HUES6 (cell line): Measurements from ENCODE around the gene RCOR2.

ENCODE experiments used
- H3K27ac ChIP-seq: 2 replicates; pipeline ENCODE4 v1.7.0; 2013; ENCODE audit warnings: low read depth, mild to moderate bottlenecking, low read length, inconsistent platforms
- H3K27me3 ChIP-seq: 2 replicates; pipeline ENCODE4 v1.6.1; 2013; ENCODE audit warnings: low read length; ENCODE audit not compliant: control insufficient read depth, insufficient read depth
- H3K36me3 ChIP-seq: 2 replicates; pipeline ENCODE4 v1.6.1; 2013; ENCODE audit warnings: low read length; ENCODE audit not compliant: control insufficient read depth, insufficient read depth
- H3K4me1 ChIP-seq: 2 replicates; pipeline ENCODE4 v1.6.1; 2013; ENCODE audit warnings: low read length; ENCODE audit not compliant: control insufficient read depth, insufficient read depth
- H3K4me3 ChIP-seq: 2 replicates; pipeline ENCODE4 v1.5.1; 2013; ENCODE audit warnings: low read depth, low read length
- H3K9ac ChIP-seq: one replicate; pipeline ENCODE4 v1.6.1; 2013; ENCODE audit warnings: mild to moderate bottlenecking, low read length
- H3K9me3 ChIP-seq: 2 replicates; pipeline ENCODE4 v1.6.1; 2013; ENCODE audit warnings: low read depth, low read length; ENCODE audit not compliant: control insufficient read depth, insufficient read depth

RCOR2 gene

GRCh38 chr11:63875506-63876065 lies 41.4 kb downstream of the RCOR2 start:
- Histone ChIP-seq H3K4me1 (peaks cover 33% of the 10 kb centered on the region), H3K9me3 (no peaks in the 10 kb centered on the region), H3K9ac (no peak overlapping the region), H3K4me3 (no peak overlapping the region), H3K27ac (no peak overlapping the region), H3K36me3 (peaks cover 4% of the 10 kb centered on the region), H3K27me3 (no peaks in the 10 kb centered on the region)

DNA sequence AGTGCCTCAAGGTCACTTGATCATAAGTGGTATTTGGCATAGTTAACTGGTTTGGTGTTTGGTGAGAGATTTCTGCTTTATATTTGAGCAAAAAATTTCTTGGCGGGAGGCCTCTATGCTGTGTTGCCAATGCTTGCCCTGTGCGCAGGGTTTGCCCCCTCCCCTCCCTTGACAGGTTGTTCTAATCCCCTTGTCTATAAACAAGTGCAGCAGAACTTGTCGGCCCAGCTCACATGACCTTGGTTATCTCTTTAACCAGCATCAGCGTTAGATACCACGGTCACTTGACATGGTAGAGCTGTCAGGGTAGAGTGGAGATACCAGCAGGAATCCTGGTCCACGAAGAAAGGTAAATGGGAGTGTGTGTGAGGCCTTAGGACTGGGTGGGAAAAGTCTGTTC lies 42.5 kb downstream of the RCOR2 start:
- Histone ChIP-seq H3K27ac (no peak overlapping the region), H3K4me3 (no peak overlapping the region), H3K36me3 (peaks cover 4% of the 10 kb centered on the region), H3K4me1 (peaks cover 28% of the 10 kb centered on the region), H3K9me3 (no peaks in the 10 kb centered on the region), H3K27me3 (no peaks in the 10 kb centered on the region), H3K9ac (no peak overlapping the region)

- H3K27ac ChIP-seq, result no peak overlapping the region
- H3K27me3 ChIP-seq, result no peaks in the 10 kb centered on the region
- H3K9me3 ChIP-seq, result no peaks in the 10 kb centered on the region
- H3K4me3 ChIP-seq, result no peak overlapping the region
- no peak overlapping the region for H3K9ac ChIP-seq
- H3K36me3 ChIP-seq, result peaks cover 4% of the 10 kb centered on the region
- H3K4me1 ChIP-seq, result peaks cover 34% of the 10 kb centered on the region
Measured at GRCh38 chr11:63873311-63873710, 43.7 kb downstream of the RCOR2 start.

DNA sequence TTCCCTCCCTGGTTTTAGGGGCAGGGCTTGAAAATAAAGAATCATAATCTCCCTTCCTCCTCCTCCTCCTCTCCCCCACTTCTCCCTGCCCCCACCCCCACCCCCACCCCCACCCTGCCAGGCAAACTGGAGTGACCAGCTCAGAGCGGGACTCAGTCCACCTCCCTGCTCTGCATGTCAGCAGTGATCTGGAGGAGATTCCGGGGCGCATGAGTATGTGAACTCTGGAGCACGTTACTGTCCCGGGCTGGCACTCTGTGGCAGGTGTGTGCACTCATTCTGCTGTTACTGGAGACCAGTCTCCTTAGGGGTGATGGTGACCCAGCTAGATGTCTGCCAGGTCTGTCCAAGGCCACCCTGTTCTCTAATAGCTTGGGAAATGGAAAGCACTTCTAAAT lies 44.2 kb downstream of the RCOR2 start:
- Histone ChIP-seq H3K27ac (no peak overlapping the region), H3K4me3 (no peak overlapping the region), H3K36me3 (peaks cover 4% of the 10 kb centered on the region), H3K4me1 (peaks cover 33% of the 10 kb centered on the region), H3K9ac (no peak overlapping the region), H3K27me3 (no peaks in the 10 kb centered on the region), H3K9me3 (no peaks in the 10 kb centered on the region)

DNA sequence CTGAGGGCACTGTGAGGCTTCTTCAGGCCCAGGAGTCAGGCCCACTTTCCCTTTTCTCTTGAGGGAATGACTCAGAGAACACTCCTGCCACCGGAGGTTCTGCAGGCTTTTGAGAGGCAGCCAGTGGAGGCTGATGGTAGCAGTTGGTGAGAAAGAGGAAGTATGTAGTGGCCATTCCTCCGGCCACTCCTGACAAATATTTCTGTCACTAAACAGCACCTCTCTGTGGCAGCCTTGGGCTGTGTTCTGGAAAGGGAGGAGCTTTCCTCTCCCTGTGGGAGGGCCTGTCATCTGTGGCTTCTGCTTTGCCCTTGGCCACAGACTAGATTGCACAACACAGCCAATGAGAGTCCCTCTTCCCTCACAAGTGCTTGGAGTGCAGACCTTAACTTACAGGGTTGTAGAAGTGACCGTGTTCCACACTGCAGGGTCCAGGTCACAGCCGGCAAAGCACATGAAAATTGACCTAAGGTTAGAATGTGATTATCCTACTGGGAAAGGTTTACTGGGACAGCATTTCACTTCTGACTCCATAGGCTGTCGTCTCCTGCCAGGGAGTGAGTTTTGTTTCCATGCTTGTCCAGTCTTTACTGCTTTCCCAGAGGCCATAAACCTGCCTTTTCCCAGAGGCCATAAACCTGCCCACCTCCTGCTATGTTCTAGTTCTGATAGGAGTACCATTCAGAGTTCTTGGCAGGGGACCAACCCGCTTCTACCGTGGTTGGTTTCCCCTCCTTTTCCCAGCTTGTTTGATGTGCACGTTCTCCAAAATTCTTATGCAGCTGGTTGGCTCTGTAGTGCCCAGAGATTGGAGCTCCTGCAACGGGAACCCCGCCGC lies 44.8 kb downstream of the RCOR2 start:
- peaks cover 4% of the 10 kb centered on the region for H3K36me3 ChIP-seq

DNA sequence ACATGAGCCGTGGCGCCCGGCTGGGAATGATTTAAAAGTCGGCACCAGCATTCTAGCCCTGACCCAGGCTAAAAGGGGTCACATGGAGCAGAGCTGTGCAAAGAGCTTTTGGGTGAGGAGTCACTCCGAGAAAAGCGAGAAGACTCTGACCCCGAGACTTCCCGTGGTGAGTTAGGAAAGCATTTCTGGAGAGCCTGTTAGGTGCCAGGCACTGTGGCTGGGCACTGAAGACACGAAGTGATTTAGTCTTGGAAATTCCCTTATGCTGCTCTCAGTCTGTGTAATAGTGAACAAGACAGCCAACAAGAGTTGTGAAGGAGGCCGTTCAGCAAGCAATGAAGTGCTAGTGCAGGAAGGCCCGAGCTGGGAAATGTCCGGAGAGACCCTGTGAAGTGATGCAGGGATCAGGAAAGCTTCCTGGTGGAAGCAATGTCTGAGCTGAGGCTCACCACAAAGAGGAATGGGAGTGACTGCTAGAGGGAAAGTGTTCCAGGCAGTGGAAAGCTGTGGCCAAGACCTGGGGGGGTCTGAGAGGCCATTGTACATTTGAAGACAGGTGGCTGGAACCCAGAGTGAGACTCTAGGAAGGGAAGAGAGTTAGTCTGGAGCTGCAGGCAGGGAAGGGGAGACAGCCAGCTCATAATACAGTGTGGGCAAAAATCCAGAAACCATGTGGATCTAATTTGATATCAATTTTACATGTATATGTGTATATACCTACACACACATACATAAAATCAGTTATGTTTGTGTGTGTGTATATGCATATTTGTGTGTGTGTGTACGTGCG lies 46.4 kb downstream of the RCOR2 start:
- Histone ChIP-seq H3K9me3 (no peaks in the 10 kb centered on the region), H3K27me3 (no peaks in the 10 kb centered on the region), H3K4me3 (no peak overlapping the region), H3K9ac (no peak overlapping the region), H3K36me3 (peaks cover 1% of the 10 kb centered on the region), H3K4me1 (peaks cover 46% of the 10 kb centered on the region), H3K27ac (no peak overlapping the region; the same call in 1 of the 2 replicates)

More for the DNA sequence above, 44.8 kb downstream of the RCOR2 start:
- H3K4me3 ChIP-seq, result no peak overlapping the region
- no peak overlapping the region for H3K9ac ChIP-seq
- no peaks in the 10 kb centered on the region for H3K9me3 ChIP-seq
- H3K27me3 ChIP-seq, result no peaks in the 10 kb centered on the region
- H3K4me1 ChIP-seq, result peaks cover 37% of the 10 kb centered on the region
- no peak overlapping the region for H3K27ac ChIP-seq

- Histone ChIP-seq H3K36me3 (no peaks in the 10 kb centered on the region), H3K27ac (no peak overlapping the region), H3K9ac (no peak overlapping the region), H3K4me3 (no peak overlapping the region), H3K4me1 (peaks cover 46% of the 10 kb centered on the region), H3K27me3 (no peaks in the 10 kb centered on the region), H3K9me3 (no peaks in the 10 kb centered on the region)
Measured at GRCh38 chr11:63869683-63870082, 47.3 kb downstream of the RCOR2 start.

DNA sequence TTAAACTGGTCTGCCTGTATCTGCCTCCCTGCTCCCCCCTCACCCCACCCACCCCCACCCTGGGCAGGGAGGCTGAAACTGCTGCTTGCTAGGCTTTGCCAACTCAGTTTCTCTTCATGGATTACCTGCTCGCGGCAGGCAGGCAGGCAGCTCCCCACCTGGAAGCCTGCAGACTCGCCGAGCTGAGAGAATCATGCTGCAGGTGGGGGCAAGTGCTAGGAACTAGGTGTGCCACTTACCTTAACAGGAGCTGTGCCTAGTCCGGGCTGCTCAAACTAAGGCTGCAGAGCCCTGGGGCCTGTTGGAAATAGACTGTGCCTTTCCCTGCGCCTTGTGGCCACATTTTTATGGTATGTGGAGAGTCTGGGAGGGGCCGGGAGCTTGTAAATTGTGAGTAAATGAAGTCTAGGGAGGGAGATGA lies 47.8 kb downstream of the RCOR2 start:
- Histone ChIP-seq H3K9ac (no peak overlapping the region), H3K9me3 (no peaks in the 10 kb centered on the region), H3K4me3 (no peak overlapping the region), H3K27me3 (no peaks in the 10 kb centered on the region), H3K4me1 (peaks cover 46% of the 10 kb centered on the region), H3K36me3 (no peaks in the 10 kb centered on the region), H3K27ac (no peak overlapping the region)

DNA sequence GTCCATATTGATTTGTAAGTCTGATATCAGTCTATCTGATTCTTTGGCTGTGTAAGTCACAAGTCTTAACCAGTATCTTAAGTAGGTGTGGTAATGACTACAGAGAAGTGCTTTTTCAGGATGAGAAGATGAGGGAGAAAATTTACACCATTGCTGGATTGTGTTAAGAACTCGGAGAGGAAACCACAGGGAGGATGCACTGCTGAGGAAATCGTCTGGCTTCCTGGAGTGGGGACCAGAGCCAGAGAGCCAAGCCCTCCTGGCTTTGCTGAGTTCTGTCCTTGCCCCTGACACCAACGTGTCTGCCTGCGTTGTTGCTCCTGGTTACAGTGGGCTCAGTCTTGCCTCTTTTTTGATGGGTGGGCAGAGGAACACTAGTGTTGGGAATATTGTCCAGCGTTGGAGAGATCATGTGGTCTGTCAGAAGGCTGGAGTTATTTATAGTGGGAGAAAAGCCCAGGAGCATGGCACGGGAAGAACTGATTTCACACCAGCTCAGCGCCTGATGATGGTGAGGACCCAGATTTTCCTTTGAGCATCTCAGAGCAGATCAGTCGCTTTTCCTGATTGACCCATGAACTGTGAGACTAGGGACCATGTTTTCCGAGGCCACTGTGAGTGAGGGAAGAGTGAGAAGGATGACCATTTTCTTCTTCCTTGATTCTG lies 48.4 kb downstream of the RCOR2 start:
- no peaks in the 10 kb centered on the region for H3K36me3 ChIP-seq
- H3K4me1 ChIP-seq, result peaks cover 46% of the 10 kb centered on the region
- H3K4me3 ChIP-seq, result no peak overlapping the region
- H3K27me3 ChIP-seq, result no peaks in the 10 kb centered on the region
- no peak overlapping the region for H3K27ac ChIP-seq
- no peaks in the 10 kb centered on the region for H3K9me3 ChIP-seq
- H3K9ac ChIP-seq, result no peak overlapping the region

- peaks cover 46% of the 10 kb centered on the region for H3K4me1 ChIP-seq
Measured at GRCh38 chr11:63867511-63867910, 49.5 kb downstream of the RCOR2 start.

More at GRCh38 chr11:63867511-63867910, 49.5 kb downstream of the RCOR2 start:
- Histone ChIP-seq H3K36me3 (no peaks in the 10 kb centered on the region), H3K9ac (no peak overlapping the region), H3K4me3 (no peak overlapping the region), H3K27ac (no peak overlapping the region), H3K27me3 (no peaks in the 10 kb centered on the region), H3K9me3 (no peaks in the 10 kb centered on the region)
